GM18519 (cell line): ENCODE results near the gene RHOF.
A peak's percentile ranks its signal among the peaks of the same experiment; 100 is the strongest.
"Not testable (repeated sequence)": the region's sequence is repeated elsewhere in the genome, so short reads cannot be mapped to it uniquely, and the experiment has no call there.

Source experiments
- ATAC-seq: cut with Tn5 transposase; IDR thresholded peaks from one replicate; pipeline ENCODE4 v1.9.1; 2021; ENCODE audit warnings: mild to moderate bottlenecking, moderate library complexity; ENCODE audit not compliant: unreplicated experiment, low FRiP score

RHOF gene

GRCh38 chr12:121776190-121777098, 17.0 kb downstream of the RHOF start:
- no peak for ATAC-seq

DNA sequence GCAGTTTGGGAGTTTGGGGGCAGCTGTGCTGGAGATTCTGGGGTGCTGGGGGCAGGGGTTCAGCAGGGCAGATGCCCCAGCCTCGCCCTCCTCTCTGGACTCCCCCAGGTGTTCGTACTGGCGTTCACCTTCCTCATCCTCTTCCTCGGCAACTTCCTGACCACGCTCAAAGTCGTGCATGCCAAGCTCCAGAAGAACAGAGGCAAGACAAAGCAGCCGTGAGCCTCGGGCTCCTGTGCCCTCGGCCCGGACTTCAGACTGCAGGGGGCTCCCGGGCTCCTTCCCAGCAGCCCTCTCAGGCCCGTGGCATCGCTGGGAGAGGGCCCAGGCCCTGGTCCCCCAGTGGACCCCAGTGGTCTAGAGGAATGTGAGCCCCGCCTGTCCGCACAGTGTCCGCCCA, 18.0 kb downstream of the RHOF start:
- ATAC-seq, result no peak

- ATAC-seq, result no peak
Measured at GRCh38 chr12:121774968-121775474, 18.5 kb downstream of the RHOF start.

DNA sequence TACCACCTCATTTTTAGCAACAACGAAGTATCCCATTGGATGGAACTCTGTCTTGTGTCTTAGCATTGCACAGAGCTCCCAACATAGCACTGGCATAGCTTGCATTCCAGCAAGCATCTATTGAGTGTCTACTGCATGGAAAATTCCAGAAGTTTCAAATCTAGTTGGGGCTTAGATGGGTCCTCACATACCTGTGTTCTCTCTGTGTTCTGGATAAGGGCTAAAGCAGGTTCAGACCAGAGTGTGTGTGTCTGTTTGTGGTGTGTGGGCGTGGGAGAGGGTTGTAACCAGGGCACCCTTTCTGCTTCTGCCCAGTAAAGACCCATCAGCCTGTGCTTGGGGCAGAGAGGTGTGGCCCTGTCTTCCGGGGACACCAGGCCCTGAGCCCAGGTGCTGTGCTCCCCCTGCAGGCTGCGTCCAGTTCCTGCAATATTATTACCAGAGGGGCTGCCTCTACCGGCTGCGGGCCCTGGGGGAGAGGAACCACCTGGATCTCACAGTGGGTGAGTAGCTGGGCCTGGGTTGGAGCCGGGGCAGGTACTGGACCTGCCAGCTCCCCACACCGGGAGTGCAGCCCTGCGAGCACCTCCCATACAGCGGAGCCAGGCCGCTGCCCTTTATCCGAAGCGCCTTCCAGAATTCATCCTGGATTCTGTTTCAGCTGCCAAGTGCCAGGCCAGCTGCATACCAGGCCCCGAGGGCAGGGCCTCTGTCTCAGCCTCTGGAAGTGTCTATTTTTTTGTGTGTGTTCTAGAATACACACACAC, 20.3 kb downstream of the RHOF start:
- peak; percentile 68 for ATAC-seq

- no peak for ATAC-seq
Measured at GRCh38 chr12:121770813-121771625, 22.5 kb downstream of the RHOF start.

DNA sequence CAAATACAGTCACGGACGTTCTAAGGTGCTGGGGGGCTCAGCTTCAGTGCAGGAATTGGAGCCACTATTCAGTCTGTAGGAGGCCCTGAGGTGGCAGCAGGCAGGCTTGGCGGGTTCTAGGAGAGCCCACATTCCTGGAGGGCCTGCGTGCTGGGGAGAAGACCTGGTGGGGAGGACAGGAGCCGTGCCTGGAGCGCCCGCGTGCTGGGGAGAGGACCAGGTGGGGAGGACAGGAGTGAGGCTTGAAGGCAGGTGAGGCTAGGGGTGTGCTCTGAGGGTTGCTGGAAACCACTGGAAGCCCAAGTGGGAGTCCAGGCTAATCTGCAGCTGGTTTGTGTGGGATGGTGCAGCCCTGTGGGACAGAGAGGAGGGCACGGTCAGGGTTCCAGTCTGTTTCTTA, 23.1 kb downstream of the RHOF start:
- ATAC-seq, result no peak

- ATAC-seq, result no peak
Measured at GRCh38 chr12:121769831-121770301, 23.6 kb downstream of the RHOF start.

GRCh38 chr12:121769297-121769830, 24.1 kb downstream of the RHOF start:
- ATAC-seq, result no peak

- no peak for ATAC-seq
Measured at GRCh38 chr12:121767525-121768016, 25.9 kb downstream of the RHOF start.

DNA sequence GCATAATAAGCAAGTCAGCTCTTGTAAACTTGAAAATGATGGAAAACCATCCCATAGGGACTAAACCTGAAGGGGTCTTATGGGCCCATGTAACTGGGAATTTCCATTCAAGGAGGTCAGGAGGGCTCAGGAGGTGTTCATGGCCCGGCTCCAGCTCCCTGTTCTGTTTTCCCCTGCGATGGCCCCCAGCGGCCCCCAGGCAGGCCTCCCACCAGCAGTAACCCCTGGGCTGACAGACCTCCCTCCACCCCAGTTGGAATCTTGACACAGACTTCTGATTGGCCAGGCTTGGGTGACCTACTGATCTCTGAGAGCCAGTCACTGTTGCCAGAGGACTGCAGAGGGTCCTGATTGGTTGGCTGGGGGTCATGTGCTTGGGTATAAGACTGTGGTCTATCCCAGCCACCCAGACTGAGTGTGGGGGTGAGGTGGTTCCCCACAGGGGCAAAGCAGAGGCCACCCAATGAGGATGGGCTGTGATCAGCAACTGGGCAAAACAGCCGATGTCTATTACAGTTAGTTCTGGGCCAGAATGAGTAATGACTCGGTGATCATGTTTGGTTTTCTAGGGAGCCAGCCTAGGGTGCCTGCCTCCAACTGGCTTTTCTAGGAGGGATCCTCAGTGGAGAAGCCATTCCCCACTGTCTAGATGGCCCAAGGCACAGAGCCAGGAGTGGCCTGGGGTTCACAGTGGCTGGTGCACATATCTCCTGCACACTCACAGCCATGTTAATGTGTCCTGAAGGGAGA, 27.0 kb downstream of the RHOF start:
- ATAC-seq, result no peak

GRCh38 chr12:121765573-121765972, 27.9 kb downstream of the RHOF start:
- ATAC-seq, result no peak

- no peak for ATAC-seq
Measured at GRCh38 chr12:121764808-121765207, 28.7 kb downstream of the RHOF start.

- no peak for ATAC-seq
Measured at GRCh38 chr12:121762269-121762668, 31.2 kb downstream of the RHOF start.

DNA sequence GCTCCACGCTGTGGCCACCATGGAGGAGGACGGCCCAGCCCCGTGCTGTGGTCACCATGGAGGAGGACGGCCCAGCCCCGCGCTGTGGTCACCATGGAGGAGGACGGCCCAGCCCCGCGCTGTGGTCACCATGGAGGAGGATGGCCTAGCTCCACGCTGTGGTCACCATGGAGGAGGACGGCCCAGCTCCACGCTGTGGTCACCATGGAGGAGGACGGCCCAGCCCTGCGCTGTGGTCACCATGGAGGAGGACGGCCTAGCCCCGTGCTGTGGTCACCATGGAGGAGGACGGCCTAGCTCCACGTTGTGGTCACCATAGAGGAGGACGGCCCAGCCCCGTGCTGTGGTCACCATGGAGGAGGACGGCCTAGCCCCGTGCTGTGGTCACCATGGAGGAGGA, 35.0 kb downstream of the RHOF start:
- ATAC-seq, result not testable (repeated sequence)

- ATAC-seq, result no peak
Measured at GRCh38 chr12:121755591-121755990, 37.9 kb downstream of the RHOF start.

DNA sequence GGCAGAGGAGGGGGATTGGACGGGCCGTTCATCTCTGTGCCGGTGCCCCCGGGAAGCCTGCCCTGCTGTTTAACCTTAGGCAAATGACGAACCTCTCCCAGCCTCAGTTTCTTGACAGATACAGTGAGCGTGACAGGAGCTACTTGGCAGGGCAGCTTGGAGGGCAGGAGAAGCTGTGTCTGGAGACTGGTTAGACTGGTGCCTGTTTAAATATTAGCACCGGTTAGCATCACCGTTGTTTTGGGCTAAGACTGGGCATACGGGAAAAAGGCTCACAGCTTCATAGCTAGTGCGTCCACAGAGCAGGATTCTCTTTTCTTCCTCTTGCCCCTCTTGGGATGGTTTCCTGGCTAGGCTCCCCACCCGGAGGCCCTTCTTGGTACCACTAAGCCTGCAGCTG, 38.7 kb downstream of the RHOF start:
- no peak for ATAC-seq

DNA sequence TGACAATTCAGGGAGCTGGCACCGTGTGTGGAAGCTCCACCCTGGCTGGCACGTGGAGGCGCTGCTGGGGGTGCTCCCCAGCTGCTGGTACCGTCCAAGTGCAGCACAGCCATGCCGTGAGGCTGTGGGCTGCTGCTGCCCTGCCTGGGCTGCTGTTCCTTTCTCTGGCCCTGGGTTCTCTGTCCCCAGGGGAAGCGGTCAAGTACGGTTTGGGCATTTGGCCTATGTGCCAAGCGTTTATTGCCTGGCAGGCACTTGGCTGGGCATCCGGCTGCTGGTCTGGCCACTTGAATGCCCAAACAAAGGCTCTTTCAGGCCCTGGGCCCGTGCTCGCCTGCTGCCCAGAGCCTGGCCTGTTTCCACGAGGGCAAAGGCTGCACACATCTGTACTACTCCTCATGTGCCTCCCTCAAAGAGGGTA, 39.6 kb downstream of the RHOF start:
- no peak for ATAC-seq

DNA sequence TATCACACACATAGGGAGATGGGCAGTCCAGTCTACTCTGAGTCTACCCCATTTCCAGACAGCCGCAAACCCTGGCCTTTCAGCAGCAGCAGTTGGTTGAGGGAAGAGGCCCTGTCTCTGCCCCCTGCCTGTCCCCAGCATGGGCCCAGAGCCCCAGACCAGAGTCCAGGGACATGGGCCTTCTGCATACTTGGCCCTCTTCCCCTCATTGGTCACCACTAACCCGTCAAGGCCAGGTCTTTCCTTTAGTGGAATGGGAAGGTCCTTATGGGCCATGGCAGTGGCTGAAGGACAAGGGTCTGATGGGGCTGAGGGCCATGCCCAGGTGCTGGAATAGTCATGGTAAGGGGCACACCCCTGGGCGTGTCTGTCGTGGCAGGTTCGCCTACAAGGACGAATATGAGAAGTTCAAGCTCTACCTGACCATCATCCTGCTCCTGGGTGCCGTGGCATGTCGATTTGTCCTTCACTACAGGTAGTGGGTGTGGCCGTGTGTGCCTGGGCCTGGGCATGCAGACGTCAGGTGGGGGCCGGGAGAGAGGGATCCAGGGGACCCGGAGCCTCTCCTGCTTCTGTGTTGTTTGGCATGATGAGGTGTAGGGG, 41.6 kb downstream of the RHOF start:
- no peak for ATAC-seq

DNA sequence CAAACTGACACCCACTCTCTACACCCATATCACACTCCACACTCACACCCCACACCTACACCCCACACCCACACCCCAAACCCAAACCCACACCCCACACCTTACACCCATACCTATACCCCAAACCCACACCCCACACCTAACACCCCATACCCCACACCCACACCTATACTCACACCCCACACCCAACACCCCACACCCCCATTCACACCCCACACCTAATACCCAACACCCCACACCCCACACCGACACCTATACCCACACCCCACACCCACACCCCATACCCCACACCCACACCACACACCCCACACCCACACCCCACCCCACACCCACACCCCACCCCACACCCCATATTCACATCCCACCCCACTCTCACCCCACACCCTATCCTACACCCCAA, 42.5 kb downstream of the RHOF start:
- ATAC-seq, result no peak
